Osteocyte (in vitro differentiated cells): ENCODE data around the gene AFG3L2. TPM values are rescaled to one million over a fixed set of nuclear protein-coding genes. Genes with fewer than 3 reads are reported as not detected.

ENCODE experiments used
- DNase-seq: peaks from one replicate; pipeline ENCODE4 v3.0.0; 2021; ENCODE audit warnings: mixed read lengths; ENCODE audit not compliant: unreplicated experiment; ENCODE audit errors: extremely low spot score
- H3K27ac Mint-ChIP-seq: one replicate; pipeline ENCODE4 v1.8.0; 2021; ENCODE audit warnings: mild to moderate bottlenecking, mixed read lengths; ENCODE audit not compliant: unreplicated experiment
- H3K27me3 Mint-ChIP-seq: one replicate; pipeline ENCODE4 v1.8.0; 2021; ENCODE audit warnings: mixed read lengths; ENCODE audit not compliant: unreplicated experiment
- H3K36me3 Mint-ChIP-seq: one replicate; pipeline ENCODE4 v1.8.0; 2021; ENCODE audit warnings: mixed read lengths; ENCODE audit not compliant: unreplicated experiment
- H3K4me1 Mint-ChIP-seq: one replicate; pipeline ENCODE4 v1.8.0; 2021; ENCODE audit warnings: mixed read lengths; ENCODE audit not compliant: unreplicated experiment
- H3K4me3 Mint-ChIP-seq: one replicate; pipeline ENCODE4 v1.8.0; 2021; ENCODE audit warnings: mild to moderate bottlenecking, moderate library complexity, mixed read lengths; ENCODE audit not compliant: unreplicated experiment
- H3K9me3 Mint-ChIP-seq: one replicate; pipeline ENCODE4 v1.8.0; 2021; ENCODE audit warnings: mixed read lengths; ENCODE audit not compliant: unreplicated experiment
- CTCF ChIP-seq: fragments of 200-600 bp; sonication (generic); IDR thresholded peaks from 2 replicates; pipeline ENCODE4 v1.5.0; 2021; ENCODE audit warnings: antibody characterized with exemption, mild to moderate bottlenecking, moderate library complexity
- total RNA-seq: library from RNA; stranded (reverse); gene quantifications from 2 replicates; pipeline ENCODE4 v1.2.1, GENCODE V29; 2021

The AFG3L2 gene
- total RNA-seq, 1 donor from 2014 or later, result 44.4 TPM

DNA sequence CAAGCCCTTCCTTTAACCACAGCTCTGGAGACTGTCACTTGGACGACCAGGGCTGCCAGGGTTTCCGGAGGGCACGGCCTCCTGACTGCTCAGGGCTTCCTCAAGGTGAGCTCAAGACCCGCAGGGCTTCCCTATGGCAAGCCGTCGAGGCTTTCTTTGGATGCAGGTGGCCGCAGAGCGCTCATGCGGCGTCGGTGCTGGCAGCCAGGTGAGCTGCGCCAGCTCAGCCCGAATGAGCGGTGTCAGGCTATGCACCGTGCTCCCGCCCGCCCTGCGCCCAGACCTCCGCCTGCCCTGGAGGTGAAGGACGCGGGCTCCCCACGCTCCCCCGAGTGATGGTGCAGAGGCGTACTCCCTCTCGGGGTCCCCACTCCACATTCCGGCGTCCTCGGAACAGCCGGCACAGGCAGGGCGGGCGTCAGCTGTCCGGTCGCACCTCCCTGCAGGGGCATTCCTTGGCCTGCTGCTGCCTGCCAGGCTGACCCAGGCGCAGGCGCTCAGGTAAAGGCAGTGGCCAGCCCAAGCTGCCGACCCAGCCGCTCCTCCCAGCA is 89.8 kb downstream of the AFG3L2 start:
- Mint-ChIP-seq H3K9me3 (no peaks in the 10 kb centered on the region), H3K27ac (no peak overlapping the region), H3K4me1 (peaks cover 27% of the 10 kb centered on the region), H3K36me3 (no peaks in the 10 kb centered on the region), H3K4me3 (peak overlapping the region; percentile 81), H3K27me3 (no peaks in the 10 kb centered on the region)
- no peak for TF ChIP-seq CTCF
- no peak for DNase-seq

DNA sequence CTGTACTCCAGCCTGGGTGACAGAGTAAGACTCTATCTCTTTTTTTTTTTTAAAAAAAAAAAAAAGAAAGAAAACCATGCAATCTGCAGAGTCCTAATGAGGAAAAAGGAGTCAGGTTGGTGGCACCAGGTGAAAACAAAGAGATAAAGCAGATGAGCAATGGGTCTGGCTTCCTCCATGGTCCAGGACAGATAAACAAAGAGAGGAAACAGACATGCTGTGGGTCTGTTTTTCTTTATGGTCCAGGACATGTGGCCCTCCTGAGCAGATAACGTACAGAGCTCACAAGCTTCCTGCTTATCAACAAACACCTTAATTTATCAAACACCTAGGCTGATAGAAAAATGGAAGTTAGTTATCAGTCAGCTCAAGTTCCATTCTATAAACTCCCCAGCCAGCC is 93.4 kb downstream of the AFG3L2 start:
- no peaks in the 10 kb centered on the region for H3K9me3 Mint-ChIP-seq
- no peak for TF ChIP-seq CTCF
- H3K27me3 Mint-ChIP-seq, result no peaks in the 10 kb centered on the region
- H3K27ac Mint-ChIP-seq, result no peak overlapping the region
- peaks cover 52% of the 10 kb centered on the region for H3K4me1 Mint-ChIP-seq
- H3K4me3 Mint-ChIP-seq, result no peak overlapping the region
- H3K36me3 Mint-ChIP-seq, result no peaks in the 10 kb centered on the region
- no peak for DNase-seq

DNA sequence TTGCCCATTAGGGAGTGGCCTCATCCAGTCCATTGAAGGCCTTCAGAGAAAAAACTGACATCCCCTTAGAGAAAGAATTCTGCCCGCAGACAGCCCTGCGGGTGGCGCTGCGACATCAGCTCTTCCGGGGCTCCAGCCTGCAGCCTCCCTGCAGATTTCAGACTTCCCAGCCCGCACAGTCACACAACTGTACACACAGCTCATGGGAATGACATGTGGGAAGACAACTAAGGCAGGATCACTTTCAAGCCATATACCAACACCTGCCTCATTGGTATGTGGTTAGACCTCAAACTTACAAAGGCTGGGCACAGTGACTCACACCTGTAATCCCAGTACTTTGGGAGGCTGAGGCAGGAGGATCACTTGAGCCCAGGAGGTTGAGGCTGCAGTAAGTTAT is 93.8 kb downstream of the AFG3L2 start:
- Mint-ChIP-seq H3K9me3 (no peaks in the 10 kb centered on the region), H3K4me1 (peaks cover 52% of the 10 kb centered on the region), H3K27me3 (no peaks in the 10 kb centered on the region), H3K27ac (no peak overlapping the region), H3K4me3 (no peak overlapping the region), H3K36me3 (no peaks in the 10 kb centered on the region)
- no peak for DNase-seq
- peak; percentile 33 for TF ChIP-seq CTCF

DNA sequence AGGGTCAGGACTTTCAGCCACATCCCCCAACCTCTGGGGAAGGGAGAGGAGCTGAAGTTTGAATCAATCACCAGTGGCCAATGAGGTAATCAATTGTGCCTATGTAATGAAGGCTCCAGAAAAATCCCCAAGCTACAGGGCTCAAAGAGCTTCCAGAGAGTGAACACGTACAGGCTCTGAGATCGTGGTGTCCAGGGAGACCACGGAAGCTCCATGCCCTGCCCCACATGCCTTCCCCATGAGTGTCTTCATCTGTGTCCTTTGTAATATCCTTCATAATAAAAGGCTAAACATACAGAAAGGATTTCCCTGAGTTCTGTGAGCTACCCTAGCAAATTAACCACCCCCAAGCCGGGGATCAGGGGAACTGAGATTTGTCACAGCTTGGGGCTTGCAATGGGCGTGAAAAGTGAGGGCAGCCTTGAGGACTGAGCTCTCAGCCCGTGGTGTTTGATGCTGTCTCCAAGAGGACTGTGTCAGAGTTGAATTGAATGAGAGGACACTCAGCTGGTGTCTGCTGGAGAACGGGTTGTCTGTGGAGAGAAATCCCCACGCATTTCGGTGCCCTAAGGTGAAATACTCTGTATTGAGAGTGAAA is 94.5 kb downstream of the AFG3L2 start:
- H3K27me3 Mint-ChIP-seq, result no peaks in the 10 kb centered on the region
- peaks cover 49% of the 10 kb centered on the region for H3K4me1 Mint-ChIP-seq
- H3K27ac Mint-ChIP-seq, result peak overlapping the region; percentile 40
- DNase-seq, result no peak
- no peak for TF ChIP-seq CTCF
- no peaks in the 10 kb centered on the region for H3K9me3 Mint-ChIP-seq
- no peak overlapping the region for H3K4me3 Mint-ChIP-seq
- no peaks in the 10 kb centered on the region for H3K36me3 Mint-ChIP-seq

- peak overlapping the region; percentile 38 for H3K27ac Mint-ChIP-seq
- H3K27me3 Mint-ChIP-seq, result no peaks in the 10 kb centered on the region
- no peak overlapping the region for H3K4me3 Mint-ChIP-seq
- no peak for DNase-seq
- TF ChIP-seq CTCF, result no peak
- no peaks in the 10 kb centered on the region for H3K36me3 Mint-ChIP-seq
- H3K9me3 Mint-ChIP-seq, result no peaks in the 10 kb centered on the region
- H3K4me1 Mint-ChIP-seq, result peaks cover 53% of the 10 kb centered on the region
Measured at GRCh38 chr18:12281861-12282260, 95.2 kb downstream of the AFG3L2 start.
